DMS114 treated with DMSO at 0.1 percent for 48 hours (cell line): ENCODE results near the gene ZNF280C.
"Not testable (repeated sequence)": the region's sequence is repeated elsewhere in the genome, so short reads cannot be mapped to it uniquely, and the experiment has no call there.

Source experiments
- DNase-seq: peaks from one replicate; lab custom pipeline; 2025; ENCODE audit not compliant: unreplicated experiment; lab: John Stamatoyannopoulos, UW

Gene ZNF280C

GRCh38 chrX:130268449-130269170 is at the start of gene ZNF280C:
ZNF280C (minus strand) TSS chrX:130268899; CDS start chrX:130260449, 8,450 bp downstream.
- DNase-seq = peak; percentile 80

- no peak for DNase-seq
Measured at GRCh38 chrX:130304587-130305368, 36.1 kb upstream of the ZNF280C start.

GRCh38 chrX:130301977-130302376 is 33.3 kb upstream of the ZNF280C start:
- no peak for DNase-seq

GRCh38 chrX:130301405-130301804 is 32.7 kb upstream of the ZNF280C start:
- no peak for DNase-seq

GRCh38 chrX:130300010-130300282 is 31.2 kb upstream of the ZNF280C start:
- no peak for DNase-seq

GRCh38 chrX:130299279-130300009 is 30.7 kb upstream of the ZNF280C start:
- no peak for DNase-seq

GRCh38 chrX:130296743-130297142 is 28.0 kb upstream of the ZNF280C start:
- no peak for DNase-seq

- DNase-seq = no peak
Measured at GRCh38 chrX:130296297-130296678, 27.6 kb upstream of the ZNF280C start.

GRCh38 chrX:130295519-130296296 is 27.0 kb upstream of the ZNF280C start:
- no peak for DNase-seq

- DNase-seq = no peak
Measured at GRCh38 chrX:130287071-130287770, 18.5 kb upstream of the ZNF280C start.

GRCh38 chrX:130285710-130286109 is 17.0 kb upstream of the ZNF280C start:
- DNase-seq = no peak

GRCh38 chrX:130285069-130285620 is 16.4 kb upstream of the ZNF280C start:
- DNase-seq = no peak

GRCh38 chrX:130282151-130282550 is 13.5 kb upstream of the ZNF280C start:
- DNase-seq = no peak

- DNase-seq = no peak
Measured at GRCh38 chrX:130280901-130281300, 12.2 kb upstream of the ZNF280C start.

GRCh38 chrX:130272253-130272652 is 3.6 kb upstream of the ZNF280C start:
- not testable (repeated sequence) for DNase-seq

- not testable (repeated sequence) for DNase-seq
Measured at GRCh38 chrX:130269391-130269790, 692 bp upstream of the ZNF280C start.

- DNase-seq = no peak
Measured at GRCh38 chrX:130267956-130268448, 697 bp downstream of the ZNF280C start.

- DNase-seq = no peak
Measured at GRCh38 chrX:130264573-130264972, 4.1 kb downstream of the ZNF280C start.

GRCh38 chrX:130263016-130263415 is 5.7 kb downstream of the ZNF280C start:
- no peak for DNase-seq

- DNase-seq = no peak
Measured at GRCh38 chrX:130262231-130262630, 6.5 kb downstream of the ZNF280C start.
